GM18519 (cell line): ENCODE data around the gene GP1BA.

Experiments used
- ATAC-seq: cut with Tn5 transposase; IDR thresholded peaks from one replicate; pipeline ENCODE4 v1.9.1; 2021; ENCODE audit warnings: mild to moderate bottlenecking, moderate library complexity; ENCODE audit not compliant: unreplicated experiment, low FRiP score

GP1BA gene

GRCh38 chr17:4949321-4950074, 17.4 kb downstream of the GP1BA start:
- ATAC-seq: peak; percentile 13

GRCh38 chr17:4950075-4950745, 18.1 kb downstream of the GP1BA start:
- ATAC-seq: no peak

- no peak for ATAC-seq
These were observed 18.7 kb downstream of the GP1BA start, which contains the start of gene ENO3 for GRCh38 chr17:4950746-4951204. Gene ENO3 (plus strand): TSS chr17:4951119. CDS start chr17:4951830, 711 bp downstream.

- no peak for ATAC-seq
These were observed 19.4 kb downstream of the GP1BA start for GRCh38 chr17:4951486-4951885.

- no peak for ATAC-seq
These were observed 21.4 kb downstream of the GP1BA start for GRCh38 chr17:4953451-4953961.

GRCh38 chr17:4955091-4955490, 23.0 kb downstream of the GP1BA start:
- no peak for ATAC-seq

GRCh38 chr17:4956493-4957061, 24.5 kb downstream of the GP1BA start:
- ATAC-seq: no peak

- ATAC-seq: no peak
These were observed 26.0 kb downstream of the GP1BA start for GRCh38 chr17:4958102-4958501.

- no peak for ATAC-seq
These were observed 27.3 kb downstream of the GP1BA start for GRCh38 chr17:4959261-4959965.

GRCh38 chr17:4960279-4960922, 28.3 kb downstream of the GP1BA start:
- no peak for ATAC-seq

- ATAC-seq: no peak
These were observed 33.4 kb downstream of the GP1BA start for GRCh38 chr17:4965311-4965986.

GRCh38 chr17:4966844-4967538, 34.9 kb downstream of the GP1BA start:
- ATAC-seq: peak; percentile 63

- ATAC-seq: peak; percentile 42
These were observed 35.7 kb downstream of the GP1BA start, which contains the start of gene SPAG7 for GRCh38 chr17:4967539-4968485. Gene SPAG7 (minus strand): TSS chr17:4967817. CDS start chr17:4967804, 13 bp downstream.

- no peak for ATAC-seq
These were observed 36.5 kb downstream of the GP1BA start for GRCh38 chr17:4968486-4969046.

GRCh38 chr17:4969047-4969550, 37.0 kb downstream of the GP1BA start:
- no peak for ATAC-seq

- no peak for ATAC-seq
These were observed 37.6 kb downstream of the GP1BA start for GRCh38 chr17:4969551-4970173.

GRCh38 chr17:4970273-4970672, 38.2 kb downstream of the GP1BA start:
- ATAC-seq: no peak
